ENCODE data around the gene ZNF14. TPM values are rescaled to one million over a fixed set of nuclear protein-coding genes. Genes with fewer than 3 reads are reported as not detected.

Gene ZNF14
- total and polyA plus RNA-seq, 2 experiments from 2014 or later, result 4.6 to 10.2 TPM

DNA sequence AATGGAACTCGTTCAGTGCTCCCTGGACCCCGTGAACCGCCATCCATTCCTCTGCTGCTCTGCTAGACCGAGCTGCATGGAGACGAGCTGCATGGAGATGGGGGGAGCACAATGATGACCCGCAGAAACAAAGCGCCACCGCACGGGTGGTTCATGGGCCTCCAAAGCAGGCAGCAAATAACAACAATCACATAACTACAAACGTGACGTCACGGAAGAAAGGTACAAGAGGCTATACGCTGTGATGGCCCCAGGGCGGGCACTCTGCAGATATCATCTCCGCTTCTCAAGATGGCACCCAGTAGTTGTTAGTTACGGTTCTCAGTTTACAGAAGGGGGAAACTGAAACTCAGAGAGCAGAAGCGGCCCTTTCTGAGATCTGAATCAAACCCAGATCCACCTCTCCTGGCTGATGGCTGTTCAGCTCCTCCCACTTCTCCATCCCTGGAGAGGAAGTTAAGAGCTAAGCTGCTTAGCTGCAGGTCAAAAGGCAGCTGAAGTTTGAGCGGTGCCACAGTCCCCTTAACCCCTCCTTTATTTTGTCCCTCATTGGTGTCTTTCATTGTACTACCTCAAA, 71.1 kb downstream of the ZNF14 start:
- Mint-ChIP-seq H3K27me3 (ENCODE audit: insufficient read depth, low read depth, poor library complexity) (peaks cover 9% of the 10 kb centered on the region), H3K4me1 (peaks cover 18% of the 10 kb centered on the region), H3K9me3 (no peaks in the 10 kb centered on the region), H3K27ac (no peak overlapping the region), H3K36me3 (ENCODE audit: low read depth) (peaks cover 44% of the 10 kb centered on the region), H3K4me3 (peak overlapping the region; percentile 92)
- Histone ChIP-seq H3K4me1 (ENCODE audit: insufficient read depth) (peaks cover 9% of the 10 kb centered on the region), H3K4me2 (peak overlapping the region; percentile 94), H3K9me2 (ENCODE audit: insufficient read depth) (no peaks in the 10 kb centered on the region), H3F3A (replicated peaks; ENCODE audit: low read depth) (peaks cover 13% of the 10 kb centered on the region; the same call in 1 of the 2 replicates), H2AFZ (no peak overlapping the region), H3K27me3 (ENCODE audit: insufficient read depth) (no peaks in the 10 kb centered on the region), H3K4me3 (peak overlapping the region; percentile 95), H4K20me1 (replicated peaks; ENCODE audit: insufficient read depth) (peaks cover 12% of the 10 kb centered on the region), H3K79me2 (replicated peaks; ENCODE audit: insufficient read depth) (peaks cover 44% of the 10 kb centered on the region), H3K36me3 (ENCODE audit: insufficient read depth) (peaks cover 17% of the 10 kb centered on the region; the same call in 1 of the 2 replicates), H3K27ac (ENCODE audit: low read depth) (no peak overlapping the region)
- ATAC-seq (no peak), DNase-seq (ENCODE audit: low spot score) (no peak)
- TF ChIP-seq EZH2 (IDR thresholded peaks at IDR 0.05; ENCODE audit: low read depth, unreplicated experiment) (no peak), STAT1 (IDR thresholded peaks at IDR 0.05; ENCODE audit: unreplicated experiment) (no peak), NANOG (IDR thresholded peaks at IDR 0.05; ENCODE audit: borderline replicate concordance) (no peak), ZNF331 (CRISPR knock-in tag; IDR thresholded peaks at IDR 0.05; ENCODE audit: low read depth) (no peak), CREB1 (CRISPR knock-in tag; IDR thresholded peaks at IDR 0.05; ENCODE audit: low read depth) (no peak), ZNF114 (CRISPR knock-in tag; IDR thresholded peaks at IDR 0.05) (no peak)

DNA sequence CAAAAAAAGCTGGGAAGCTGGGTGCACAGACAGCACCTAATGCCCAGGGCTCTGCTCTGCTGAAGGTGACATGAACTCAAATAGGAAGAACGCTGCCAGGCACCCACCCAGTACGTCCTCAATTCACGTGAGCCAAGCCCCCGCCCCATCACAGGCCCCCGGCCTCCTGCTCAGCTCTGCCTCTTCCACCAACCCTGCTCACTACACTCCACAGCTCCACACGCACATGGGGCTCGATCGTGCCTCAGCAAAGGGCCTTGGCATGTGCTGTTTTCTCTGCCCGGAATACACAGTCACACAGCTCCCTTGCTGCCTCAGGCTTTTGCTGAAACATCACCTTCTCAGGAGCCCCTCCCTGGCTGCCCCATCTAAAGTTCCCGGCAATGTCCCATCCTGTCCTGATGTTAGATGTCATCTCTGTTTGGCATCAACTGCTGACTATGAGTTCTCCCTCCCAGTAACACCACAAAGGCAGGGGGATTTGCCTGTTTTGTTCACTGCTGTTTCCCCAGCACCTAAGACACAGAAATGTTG, 71.7 kb downstream of the ZNF14 start:
- H3K27me3 ChIP-seq (ENCODE audit: insufficient read depth), result no peaks in the 10 kb centered on the region
- peaks cover 44% of the 10 kb centered on the region for H3K79me2 ChIP-seq (replicated peaks; ENCODE audit: insufficient read depth)
- DNase-seq (ENCODE audit: low spot score) (no peak), ATAC-seq (no peak)
- H3K36me3 Mint-ChIP-seq (ENCODE audit: low read depth), result peaks cover 49% of the 10 kb centered on the region
- peaks cover 18% of the 10 kb centered on the region for H3K4me1 Mint-ChIP-seq
- H4K20me1 ChIP-seq (replicated peaks; ENCODE audit: insufficient read depth), result peaks cover 12% of the 10 kb centered on the region
- H3F3A ChIP-seq (replicated peaks; ENCODE audit: low read depth), result peaks cover 12% of the 10 kb centered on the region; the same call in 1 of the 2 replicates
- H3K9me3 Mint-ChIP-seq, result no peaks in the 10 kb centered on the region
- H3K27ac ChIP-seq (ENCODE audit: low read depth), result no peak overlapping the region
- peak overlapping the region; percentile 92 for H3K4me3 Mint-ChIP-seq
- H3K27me3 Mint-ChIP-seq (ENCODE audit: insufficient read depth, low read depth, poor library complexity), result peaks cover 9% of the 10 kb centered on the region
- H3K36me3 ChIP-seq (ENCODE audit: insufficient read depth), result peaks cover 22% of the 10 kb centered on the region; the same call in 1 of the 2 replicates
- H3K4me3 ChIP-seq, result no peak overlapping the region
- peaks cover 9% of the 10 kb centered on the region for H3K4me1 ChIP-seq (ENCODE audit: insufficient read depth)
- H3K4me2 ChIP-seq, result peak overlapping the region; percentile 94
- no peak overlapping the region; the same call in 1 of the 2 replicates for H3K27ac Mint-ChIP-seq
- H2AFZ ChIP-seq, result no peak overlapping the region
- no peaks in the 10 kb centered on the region for H3K9me2 ChIP-seq (ENCODE audit: insufficient read depth)
- TF ChIP-seq POLR2AphosphoS5 (IDR thresholded peaks at IDR 0.05; ENCODE audit: low read depth), result no peak
- no peak for TF ChIP-seq JUNB (IDR thresholded peaks at IDR 0.05; ENCODE audit: unreplicated experiment)
- no peak for TF ChIP-seq ZNF331 (CRISPR knock-in tag; IDR thresholded peaks at IDR 0.05; ENCODE audit: low read depth)
- TF ChIP-seq, protein P1, sequence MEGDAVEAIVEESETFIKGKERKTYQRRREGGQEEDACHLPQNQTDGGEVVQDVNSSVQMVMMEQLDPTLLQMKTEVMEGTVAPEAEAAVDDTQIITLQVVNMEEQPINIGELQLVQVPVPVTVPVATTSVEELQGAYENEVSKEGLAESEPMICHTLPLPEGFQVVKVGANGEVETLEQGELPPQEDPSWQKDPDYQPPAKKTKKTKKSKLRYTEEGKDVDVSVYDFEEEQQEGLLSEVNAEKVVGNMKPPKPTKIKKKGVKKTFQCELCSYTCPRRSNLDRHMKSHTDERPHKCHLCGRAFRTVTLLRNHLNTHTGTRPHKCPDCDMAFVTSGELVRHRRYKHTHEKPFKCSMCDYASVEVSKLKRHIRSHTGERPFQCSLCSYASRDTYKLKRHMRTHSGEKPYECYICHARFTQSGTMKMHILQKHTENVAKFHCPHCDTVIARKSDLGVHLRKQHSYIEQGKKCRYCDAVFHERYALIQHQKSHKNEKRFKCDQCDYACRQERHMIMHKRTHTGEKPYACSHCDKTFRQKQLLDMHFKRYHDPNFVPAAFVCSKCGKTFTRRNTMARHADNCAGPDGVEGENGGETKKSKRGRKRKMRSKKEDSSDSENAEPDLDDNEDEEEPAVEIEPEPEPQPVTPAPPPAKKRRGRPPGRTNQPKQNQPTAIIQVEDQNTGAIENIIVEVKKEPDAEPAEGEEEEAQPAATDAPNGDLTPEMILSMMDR (conservative IDR thresholded peaks at IDR 0.05; ENCODE audit: low read depth in 2 of 2), result no peak
- no peak for TF ChIP-seq CREB1 (CRISPR knock-in tag; IDR thresholded peaks at IDR 0.05; ENCODE audit: low read depth)
- TF ChIP-seq, protein P2, sequence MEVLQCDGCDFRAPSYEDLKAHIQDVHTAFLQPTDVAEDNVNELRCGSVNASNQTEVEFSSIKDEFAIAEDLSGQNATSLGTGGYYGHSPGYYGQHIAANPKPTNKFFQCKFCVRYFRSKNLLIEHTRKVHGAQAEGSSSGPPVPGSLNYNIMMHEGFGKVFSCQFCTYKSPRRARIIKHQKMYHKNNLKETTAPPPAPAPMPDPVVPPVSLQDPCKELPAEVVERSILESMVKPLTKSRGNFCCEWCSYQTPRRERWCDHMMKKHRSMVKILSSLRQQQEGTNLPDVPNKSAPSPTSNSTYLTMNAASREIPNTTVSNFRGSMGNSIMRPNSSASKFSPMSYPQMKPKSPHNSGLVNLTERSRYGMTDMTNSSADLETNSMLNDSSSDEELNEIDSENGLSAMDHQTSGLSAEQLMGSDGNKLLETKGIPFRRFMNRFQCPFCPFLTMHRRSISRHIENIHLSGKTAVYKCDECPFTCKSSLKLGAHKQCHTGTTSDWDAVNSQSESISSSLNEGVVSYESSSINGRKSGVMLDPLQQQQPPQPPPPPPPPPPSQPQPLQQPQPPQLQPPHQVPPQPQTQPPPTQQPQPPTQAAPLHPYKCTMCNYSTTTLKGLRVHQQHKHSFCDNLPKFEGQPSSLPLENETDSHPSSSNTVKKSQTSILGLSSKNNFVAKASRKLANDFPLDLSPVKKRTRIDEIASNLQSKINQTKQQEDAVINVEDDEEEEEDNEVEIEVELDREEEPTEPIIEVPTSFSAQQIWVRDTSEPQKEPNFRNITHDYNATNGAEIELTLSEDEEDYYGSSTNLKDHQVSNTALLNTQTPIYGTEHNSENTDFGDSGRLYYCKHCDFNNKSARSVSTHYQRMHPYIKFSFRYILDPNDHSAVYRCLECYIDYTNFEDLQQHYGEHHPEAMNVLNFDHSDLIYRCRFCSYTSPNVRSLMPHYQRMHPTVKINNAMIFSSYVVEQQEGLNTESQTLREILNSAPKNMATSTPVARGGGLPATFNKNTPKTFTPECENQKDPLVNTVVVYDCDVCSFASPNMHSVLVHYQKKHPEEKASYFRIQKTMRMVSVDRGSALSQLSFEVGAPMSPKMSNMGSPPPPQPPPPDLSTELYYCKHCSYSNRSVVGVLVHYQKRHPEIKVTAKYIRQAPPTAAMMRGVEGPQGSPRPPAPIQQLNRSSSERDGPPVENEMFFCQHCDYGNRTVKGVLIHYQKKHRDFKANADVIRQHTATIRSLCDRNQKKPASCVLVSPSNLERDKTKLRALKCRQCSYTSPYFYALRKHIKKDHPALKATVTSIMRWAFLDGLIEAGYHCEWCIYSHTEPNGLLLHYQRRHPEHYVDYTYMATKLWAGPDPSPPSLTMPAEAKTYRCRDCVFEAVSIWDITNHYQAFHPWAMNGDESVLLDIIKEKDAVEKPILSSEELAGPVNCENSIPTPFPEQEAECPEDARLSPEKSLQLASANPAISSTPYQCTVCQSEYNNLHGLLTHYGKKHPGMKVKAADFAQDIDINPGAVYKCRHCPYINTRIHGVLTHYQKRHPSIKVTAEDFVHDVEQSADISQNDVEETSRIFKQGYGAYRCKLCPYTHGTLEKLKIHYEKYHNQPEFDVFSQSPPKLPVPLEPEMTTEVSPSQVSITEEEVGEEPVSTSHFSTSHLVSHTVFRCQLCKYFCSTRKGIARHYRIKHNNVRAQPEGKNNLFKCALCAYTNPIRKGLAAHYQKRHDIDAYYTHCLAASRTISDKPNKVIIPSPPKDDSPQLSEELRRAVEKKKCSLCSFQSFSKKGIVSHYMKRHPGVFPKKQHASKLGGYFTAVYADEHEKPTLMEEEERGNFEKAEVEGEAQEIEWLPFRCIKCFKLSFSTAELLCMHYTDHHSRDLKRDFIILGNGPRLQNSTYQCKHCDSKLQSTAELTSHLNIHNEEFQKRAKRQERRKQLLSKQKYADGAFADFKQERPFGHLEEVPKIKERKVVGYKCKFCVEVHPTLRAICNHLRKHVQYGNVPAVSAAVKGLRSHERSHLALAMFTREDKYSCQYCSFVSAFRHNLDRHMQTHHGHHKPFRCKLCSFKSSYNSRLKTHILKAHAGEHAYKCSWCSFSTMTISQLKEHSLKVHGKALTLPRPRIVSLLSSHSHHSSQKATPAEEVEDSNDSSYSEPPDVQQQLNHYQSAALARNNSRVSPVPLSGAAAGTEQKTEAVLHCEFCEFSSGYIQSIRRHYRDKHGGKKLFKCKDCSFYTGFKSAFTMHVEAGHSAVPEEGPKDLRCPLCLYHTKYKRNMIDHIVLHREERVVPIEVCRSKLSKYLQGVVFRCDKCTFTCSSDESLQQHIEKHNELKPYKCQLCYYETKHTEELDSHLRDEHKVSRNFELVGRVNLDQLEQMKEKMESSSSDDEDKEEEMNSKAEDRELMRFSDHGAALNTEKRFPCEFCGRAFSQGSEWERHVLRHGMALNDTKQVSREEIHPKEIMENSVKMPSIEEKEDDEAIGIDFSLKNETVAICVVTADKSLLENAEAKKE (CRISPR knock-in tag; IDR thresholded peaks at IDR 0.05), result no peak
- no peak for TF ChIP-seq EZH2 (IDR thresholded peaks at IDR 0.05; ENCODE audit: low read depth, unreplicated experiment)
- no peak for TF ChIP-seq EZH2phosphoT487 (IDR thresholded peaks at IDR 0.05; ENCODE audit: unreplicated experiment)
- TF ChIP-seq, protein P3, sequence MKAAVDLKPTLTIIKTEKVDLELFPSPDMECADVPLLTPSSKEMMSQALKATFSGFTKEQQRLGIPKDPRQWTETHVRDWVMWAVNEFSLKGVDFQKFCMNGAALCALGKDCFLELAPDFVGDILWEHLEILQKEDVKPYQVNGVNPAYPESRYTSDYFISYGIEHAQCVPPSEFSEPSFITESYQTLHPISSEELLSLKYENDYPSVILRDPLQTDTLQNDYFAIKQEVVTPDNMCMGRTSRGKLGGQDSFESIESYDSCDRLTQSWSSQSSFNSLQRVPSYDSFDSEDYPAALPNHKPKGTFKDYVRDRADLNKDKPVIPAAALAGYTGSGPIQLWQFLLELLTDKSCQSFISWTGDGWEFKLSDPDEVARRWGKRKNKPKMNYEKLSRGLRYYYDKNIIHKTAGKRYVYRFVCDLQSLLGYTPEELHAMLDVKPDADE (IDR thresholded peaks at IDR 0.05), result no peak

All from GM23338 (cell line).